ENCODE measurements around the gene LCP2. TPM values are rescaled to one million over a fixed set of nuclear protein-coding genes. Genes with fewer than 3 reads are reported as not detected.

The LCP2 gene
- total RNA-seq, 1 experiment from 2014 or later = 0.61 TPM

- BruUV-seq (replicated peaks) = no TSS peak
- no peak overlapping the region for H2AFZ ChIP-seq (ENCODE audit: low read depth, low read length, poor library complexity, severe bottlenecking)
- no peaks in the 10 kb centered on the region for H3K79me2 ChIP-seq (ENCODE audit: insufficient read depth, low read length)
- no peaks in the 10 kb centered on the region for H3K9me2 ChIP-seq (ENCODE audit: insufficient read depth)
- TF ChIP-seq YY1 (IDR thresholded peaks at IDR 0.05; ENCODE audit: extremely low read depth, insufficient replicate concordance, low read depth, low read length) = no peak
- TF ChIP-seq EZH2phosphoT487 (IDR thresholded peaks at IDR 0.05; ENCODE audit: borderline replicate concordance) = no peak
- TF ChIP-seq MAX (IDR thresholded peaks at IDR 0.05) = no peak
- TF ChIP-seq FOSL1 (IDR thresholded peaks at IDR 0.05; ENCODE audit: low read depth) = no peak
- no peak for TF ChIP-seq JUND (IDR thresholded peaks at IDR 0.05)
- no peak for TF ChIP-seq TCF7L2 (IDR thresholded peaks at IDR 0.05; ENCODE audit: borderline replicate concordance, extremely low read depth, insufficient read depth, insufficient read length)
- TF ChIP-seq POLR2AphosphoS5 (IDR thresholded peaks at IDR 0.05; ENCODE audit: low read depth, low read length) = no peak
- TF ChIP-seq ATF3 (IDR thresholded peaks at IDR 0.05) = no peak
- TF ChIP-seq SP1 (IDR thresholded peaks at IDR 0.05; ENCODE audit: low read depth) = no peak
- TF ChIP-seq ZBTB33 (IDR thresholded peaks at IDR 0.05; ENCODE audit: extremely low read depth, insufficient replicate concordance, low read length) = no peak
- no peak for TF ChIP-seq SIN3A (IDR thresholded peaks at IDR 0.05; ENCODE audit: low read depth)
- TF ChIP-seq REST (IDR thresholded peaks at IDR 0.05; ENCODE audit: low read depth) = no peak
- no peak overlapping the region for H3K27ac ChIP-seq (ENCODE audit: low read depth, low read length)
- no peaks in the 10 kb centered on the region for H3K4me1 ChIP-seq (ENCODE audit: control insufficient read depth in 1 of 2, insufficient read depth in 2 of 2, low read length in 2 of 2)
- no peak overlapping the region for H3K4me2 ChIP-seq (ENCODE audit: low read length)
- no peaks in the 10 kb centered on the region for H3K9me3 ChIP-seq (ENCODE audit: control insufficient read depth in 1 of 2, insufficient read depth in 1 of 2, low read depth in 1 of 2, low read length in 2 of 2)
- H4K20me1 ChIP-seq (ENCODE audit: insufficient read depth) = no peaks in the 10 kb centered on the region
- ChIA-PET RAD21 (ENCODE audit: low non-redundant PET in 1 of 2, low total read pairs in 2 of 2, uncharacterized antibody in 2 of 2, unreplicated experiment in 2 of 2) (no interaction called here), POLR2A (no interaction called here), CTCF (no interaction called here)
- H3K9ac ChIP-seq (ENCODE audit: low read length) = no peak overlapping the region
- no peaks in the 10 kb centered on the region for H3K36me3 ChIP-seq (ENCODE audit: control insufficient read depth in 1 of 2, insufficient read depth in 2 of 2, low read length in 2 of 2)
- H3K27me3 ChIP-seq (ENCODE audit: insufficient read depth, low read length) = peaks cover 71% of the 10 kb centered on the region
- DNase-seq (ENCODE audit: low read depth, low spot score) (no peak), ATAC-seq (no peak)
- no peak overlapping the region for H3K4me3 ChIP-seq (replicated peaks in 1 of 2; ENCODE audit: low read depth in 1 of 2, low read length in 2 of 2)
- intact Hi-C loops (cut with micrococcal nuclease) = no loop called here
Observed at GRCh38 chr5:170315154-170315553, 17.6 kb upstream of the LCP2 start.
